OCI-LY7 (cell line): ENCODE measurements around the gene NSMCE1. TPM values are rescaled to one million over a fixed set of nuclear protein-coding genes. Genes with fewer than 3 reads are reported as not detected.

Experiments
- BruUV-seq: library from RNA; stranded (reverse); fragments of 400-500 nt; replicated peaks from 2 replicates; lab custom pipeline; 2021; lab: Mats Ljungman, UMichigan
- CTCF ChIA-PET: fragments of 300-600 bp; sonication (Branson Sonifier 250); formaldehyde crosslinking; loops from one replicate; lab custom pipeline; 2022; ENCODE audit warnings: antibody characterized with exemption; ENCODE audit not compliant: unreplicated experiment; lab: Charles Lee
- POLR2A ChIA-PET: fragments of 300-600 bp; sonication (Branson Sonifier 250); formaldehyde crosslinking; loops from one replicate; lab custom pipeline; 2022; ENCODE audit warnings: antibody characterized with exemption; lab: Charles Lee
- DNase-seq: peaks from one replicate; pipeline ENCODE4 v3.0.0-alpha.2; 2015; ENCODE audit warnings: low spot score
- H2AFZ ChIP-seq: fragments of 200-600 bp; sonication (generic), shearing (Covaris generic); 2 replicates; pipeline ENCODE4 v1.6.1; 2014; ENCODE audit warnings: mild to moderate bottlenecking, antibody characterized with exemption, low read length, moderate library complexity
- H3K27ac ChIP-seq: fragments of 200-600 bp; sonication (generic); 2 replicates; pipeline ENCODE4 v1.5.1; 2014; ENCODE audit warnings: mixed run types, low read depth, mild to moderate bottlenecking, moderate library complexity, low read length, inconsistent platforms; ENCODE audit not compliant: poor library complexity, severe bottlenecking
- H3K36me3 ChIP-seq: fragments of 200-600 bp; sonication (generic); 2 replicates; pipeline ENCODE4 v1.6.1; 2014; ENCODE audit warnings: mild to moderate bottlenecking, antibody characterized with exemption, low read length, moderate library complexity, mixed read lengths; ENCODE audit not compliant: insufficient read depth
- H3K4me1 ChIP-seq: fragments of 200-600 bp; sonication (generic); 2 replicates; pipeline ENCODE4 v1.5.1; 2014; ENCODE audit warnings: mild to moderate bottlenecking, low read length; ENCODE audit not compliant: insufficient read depth, poor library complexity, severe bottlenecking
- H3K4me2 ChIP-seq: fragments of 200-600 bp; sonication (generic); 2 replicates; pipeline ENCODE4 v1.6.1; 2014; ENCODE audit warnings: mild to moderate bottlenecking, low read length
- H3K4me3 ChIP-seq: fragments of 200-600 bp; sonication (generic); 2 replicates; pipeline ENCODE4 v1.5.1; 2014; ENCODE audit warnings: mild to moderate bottlenecking, low read depth, low read length; ENCODE audit not compliant: poor library complexity, severe bottlenecking
- H3K79me2 ChIP-seq: fragments of 200-600 bp; sonication (generic); 2 replicates; pipeline ENCODE4 v1.6.1; 2016; ENCODE audit warnings: low read depth, mild to moderate bottlenecking, low read length, moderate library complexity, mixed read lengths; ENCODE audit not compliant: insufficient read depth
- H3K9me2 ChIP-seq: fragments of 200-600 bp; sonication (generic); 2 replicates; pipeline ENCODE4 v1.6.1; 2016; ENCODE audit warnings: mild to moderate bottlenecking, low read length, mixed read lengths; ENCODE audit not compliant: insufficient read depth
- H3K9me3 ChIP-seq: fragments of 200-600 bp; sonication (generic); 2 replicates; pipeline ENCODE4 v1.6.1; 2014; ENCODE audit warnings: mild to moderate bottlenecking, mixed run types, low read length, mixed read lengths
- H4K20me1 ChIP-seq: fragments of 200-600 bp; sonication (generic); 2 replicates; pipeline ENCODE4 v1.6.1; 2014; ENCODE audit warnings: mild to moderate bottlenecking, antibody characterized with exemption, low read length, moderate library complexity, mixed read lengths; ENCODE audit not compliant: insufficient read depth
- EZH2phosphoT487 ChIP-seq: fragments of 200-600 bp; sonication (generic); IDR thresholded peaks from 2 replicates; pipeline ENCODE4 v1.6.1; 2018; ENCODE audit warnings: low read depth, borderline replicate concordance, mild to moderate bottlenecking, mixed run types, antibody characterized with exemption, low read length, moderate library complexity, mixed read lengths
- intact Hi-C: fragments of 100-400 bp; cut with micrococcal nuclease; formaldehyde crosslinking; loops from one replicate; pipeline ENCODE4 v1.10.0; 2022; ENCODE audit not compliant: unreplicated experiment
- total RNA-seq, 2 experiments: library from RNA; depleted of rRNA in 1 of 2; stranded (reverse); fragments of >200 nt in 1 of 2; shearing (Covaris generic) in 1 of 2; gene quantifications; 2 replicates each; pipeline ENCODE4 v1.2.3, GENCODE V29; 2014 to 2022
- TF ChIP-seq, protein P1 (sequence below): fragments of 200-600 bp; sonication (generic); conservative IDR thresholded peaks from 2 replicates; pipeline ENCODE4 v1.5.1; 2014; ENCODE audit warnings: mild to moderate bottlenecking, antibody characterized with exemption, low read length, moderate library complexity, mixed read lengths

NSMCE1 gene
- total RNA-seq, 2 experiments from 2014 or later = 51.1 to 84.0 TPM

GRCh38 chr16:27256861-27257260, 11.7 kb downstream of the NSMCE1 start:
- intact Hi-C loops = no loop called here
- no TSS peak for BruUV-seq
- TF ChIP-seq, protein P1, sequence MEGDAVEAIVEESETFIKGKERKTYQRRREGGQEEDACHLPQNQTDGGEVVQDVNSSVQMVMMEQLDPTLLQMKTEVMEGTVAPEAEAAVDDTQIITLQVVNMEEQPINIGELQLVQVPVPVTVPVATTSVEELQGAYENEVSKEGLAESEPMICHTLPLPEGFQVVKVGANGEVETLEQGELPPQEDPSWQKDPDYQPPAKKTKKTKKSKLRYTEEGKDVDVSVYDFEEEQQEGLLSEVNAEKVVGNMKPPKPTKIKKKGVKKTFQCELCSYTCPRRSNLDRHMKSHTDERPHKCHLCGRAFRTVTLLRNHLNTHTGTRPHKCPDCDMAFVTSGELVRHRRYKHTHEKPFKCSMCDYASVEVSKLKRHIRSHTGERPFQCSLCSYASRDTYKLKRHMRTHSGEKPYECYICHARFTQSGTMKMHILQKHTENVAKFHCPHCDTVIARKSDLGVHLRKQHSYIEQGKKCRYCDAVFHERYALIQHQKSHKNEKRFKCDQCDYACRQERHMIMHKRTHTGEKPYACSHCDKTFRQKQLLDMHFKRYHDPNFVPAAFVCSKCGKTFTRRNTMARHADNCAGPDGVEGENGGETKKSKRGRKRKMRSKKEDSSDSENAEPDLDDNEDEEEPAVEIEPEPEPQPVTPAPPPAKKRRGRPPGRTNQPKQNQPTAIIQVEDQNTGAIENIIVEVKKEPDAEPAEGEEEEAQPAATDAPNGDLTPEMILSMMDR = no peak
- TF ChIP-seq EZH2phosphoT487 = no peak

GRCh38 chr16:27254262-27254811, 14.2 kb downstream of the NSMCE1 start:
- TF ChIP-seq, protein P1 = no peak
- TF ChIP-seq EZH2phosphoT487 = no peak
- no peak for DNase-seq
- H3K4me1 ChIP-seq = peaks cover 12% of the 10 kb centered on the region
- H4K20me1 ChIP-seq = no peaks in the 10 kb centered on the region
- no peak overlapping the region for H3K4me2 ChIP-seq
- ChIA-PET POLR2A (interaction anchor here (0.8 to 1.1 kb wide), 4 partner anchors 9 to 17 kb away, joined by 3 read pairs; no protein-coding TSS in a partner anchor), CTCF (interaction anchor here (0.6 kb wide), 1 partner anchor 198 kb away, joined by 4 read pairs; no protein-coding TSS in a partner anchor)
- H3K27ac ChIP-seq = no peak overlapping the region
- H3K4me3 ChIP-seq = no peak overlapping the region
- H3K79me2 ChIP-seq = no peaks in the 10 kb centered on the region
- no TSS peak for BruUV-seq
- intact Hi-C loops = no loop called here
- H2AFZ ChIP-seq = no peak overlapping the region
- no peaks in the 10 kb centered on the region for H3K9me3 ChIP-seq
- peaks cover 34% of the 10 kb centered on the region for H3K36me3 ChIP-seq
- no peaks in the 10 kb centered on the region for H3K9me2 ChIP-seq

More at GRCh38 chr16:27256861-27257260, 11.7 kb downstream of the NSMCE1 start:
- H4K20me1 ChIP-seq = no peaks in the 10 kb centered on the region
- H3K27ac ChIP-seq = no peak overlapping the region
- ChIA-PET POLR2A (no interaction called here), CTCF (no interaction called here)
- no peaks in the 10 kb centered on the region for H3K9me3 ChIP-seq
- H2AFZ ChIP-seq = no peak overlapping the region
- H3K9me2 ChIP-seq = no peaks in the 10 kb centered on the region
- no peak for DNase-seq
- no peaks in the 10 kb centered on the region for H3K79me2 ChIP-seq
- H3K4me1 ChIP-seq = peaks cover 12% of the 10 kb centered on the region
- peaks cover 24% of the 10 kb centered on the region for H3K36me3 ChIP-seq
- no peak overlapping the region for H3K4me2 ChIP-seq
- no peak overlapping the region for H3K4me3 ChIP-seq

GRCh38 chr16:27253526-27253930, 15.0 kb downstream of the NSMCE1 start:
- intact Hi-C loops = no loop called here
- H2AFZ ChIP-seq = no peak overlapping the region
- no peaks in the 10 kb centered on the region for H3K9me2 ChIP-seq
- TF ChIP-seq, protein P1 = no peak
- TF ChIP-seq EZH2phosphoT487 = no peak
- ChIA-PET POLR2A (interaction anchor here (1.1 kb wide), 1 partner anchor 11 kb away, joined by 3 read pairs; no protein-coding TSS in a partner anchor), CTCF (no interaction called here)
- no peaks in the 10 kb centered on the region for H3K9me3 ChIP-seq
- H3K79me2 ChIP-seq = no peaks in the 10 kb centered on the region
- H3K27ac ChIP-seq = no peak overlapping the region
- H4K20me1 ChIP-seq = no peaks in the 10 kb centered on the region
- no TSS peak for BruUV-seq
- peaks cover 12% of the 10 kb centered on the region for H3K4me1 ChIP-seq
- no peak for DNase-seq
- H3K4me3 ChIP-seq = no peak overlapping the region
- H3K36me3 ChIP-seq = peaks cover 39% of the 10 kb centered on the region
- H3K4me2 ChIP-seq = no peak overlapping the region
